GM06990 (cell line): ENCODE measurements around the gene FBXO42.

Experiments used
- DNase-seq: peaks from one replicate; pipeline ENCODE4 v3.0.0-alpha.2; 2011; ENCODE audit not compliant: insufficient read length; ENCODE audit errors: extremely low read depth
- H3K27me3 ChIP-seq: replicated peaks from 2 replicates; pipeline ENCODE4 v1.6.0; 2011; ENCODE audit warnings: low read length; ENCODE audit not compliant: control insufficient read depth, insufficient read depth
- H3K36me3 ChIP-seq: 2 replicates; pipeline ENCODE4 v1.5.1; 2011; ENCODE audit warnings: low read length; ENCODE audit not compliant: control insufficient read depth, insufficient read depth
- H3K4me3 ChIP-seq: replicated peaks from 2 replicates; pipeline ENCODE4 v1.5.1; 2011; ENCODE audit warnings: low read depth, mild to moderate bottlenecking, control low read depth, low read length
- CTCF ChIP-seq: IDR thresholded peaks from 2 replicates; pipeline ENCODE4 v1.5.1; 2011; ENCODE audit warnings: low read length, control low read depth, mild to moderate bottlenecking, inconsistent platforms; ENCODE audit not compliant: insufficient read depth, poor library complexity, severe bottlenecking

The FBXO42 gene

GRCh38 chr1:16253332-16253922 is 98.9 kb downstream of the FBXO42 start:
- no peak for DNase-seq
- Histone ChIP-seq H3K27me3 (no peaks in the 10 kb centered on the region), H3K4me3 (no peak overlapping the region), H3K36me3 (peaks cover 16% of the 10 kb centered on the region)
- no peak for TF ChIP-seq CTCF

DNA sequence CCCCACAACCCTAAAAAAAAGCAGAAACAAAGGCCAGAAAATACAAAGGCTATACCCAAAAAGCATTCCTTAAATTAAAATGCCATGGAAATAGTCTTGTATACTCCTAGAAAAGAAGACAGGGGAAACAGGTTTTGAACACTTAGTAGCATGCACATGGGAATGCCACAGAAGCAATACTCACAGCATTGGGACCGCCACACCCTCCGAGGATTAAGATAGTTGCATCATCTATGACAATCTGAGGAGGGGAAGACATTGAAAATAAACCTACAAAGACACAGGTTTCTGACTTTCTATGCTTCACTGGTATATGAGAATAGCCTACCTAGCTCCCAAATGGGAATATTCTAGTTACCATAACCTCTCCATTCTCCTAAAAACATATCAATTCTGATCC is 99.4 kb downstream of the FBXO42 start:
- no peak for DNase-seq
- no peak overlapping the region for H3K4me3 ChIP-seq
- H3K36me3 ChIP-seq: peaks cover 16% of the 10 kb centered on the region
- TF ChIP-seq CTCF: no peak
- H3K27me3 ChIP-seq: no peaks in the 10 kb centered on the region

DNA sequence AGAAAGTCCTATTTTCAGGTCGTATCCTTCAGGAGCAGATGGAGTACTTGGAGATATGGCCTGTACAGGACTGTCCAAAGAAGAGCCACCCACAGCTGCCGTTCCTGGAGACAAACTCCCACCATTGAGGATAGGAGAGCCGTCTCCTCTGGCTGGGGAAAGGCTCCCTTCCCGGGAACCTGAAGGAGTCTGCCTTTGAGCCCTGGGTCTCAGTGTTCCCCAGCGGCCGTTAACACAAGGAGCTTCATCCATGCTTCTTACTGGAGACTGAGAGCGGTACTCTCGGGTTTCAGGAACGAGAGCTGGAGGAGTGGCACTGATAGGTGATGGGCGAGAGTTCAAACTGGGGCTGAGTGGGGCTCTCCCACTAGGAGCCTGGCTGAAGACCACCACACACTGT is 100.9 kb downstream of the FBXO42 start:
- Histone ChIP-seq H3K27me3 (no peaks in the 10 kb centered on the region), H3K36me3 (peaks cover 18% of the 10 kb centered on the region), H3K4me3 (no peak overlapping the region)
- no peak for DNase-seq
- no peak for TF ChIP-seq CTCF

DNA sequence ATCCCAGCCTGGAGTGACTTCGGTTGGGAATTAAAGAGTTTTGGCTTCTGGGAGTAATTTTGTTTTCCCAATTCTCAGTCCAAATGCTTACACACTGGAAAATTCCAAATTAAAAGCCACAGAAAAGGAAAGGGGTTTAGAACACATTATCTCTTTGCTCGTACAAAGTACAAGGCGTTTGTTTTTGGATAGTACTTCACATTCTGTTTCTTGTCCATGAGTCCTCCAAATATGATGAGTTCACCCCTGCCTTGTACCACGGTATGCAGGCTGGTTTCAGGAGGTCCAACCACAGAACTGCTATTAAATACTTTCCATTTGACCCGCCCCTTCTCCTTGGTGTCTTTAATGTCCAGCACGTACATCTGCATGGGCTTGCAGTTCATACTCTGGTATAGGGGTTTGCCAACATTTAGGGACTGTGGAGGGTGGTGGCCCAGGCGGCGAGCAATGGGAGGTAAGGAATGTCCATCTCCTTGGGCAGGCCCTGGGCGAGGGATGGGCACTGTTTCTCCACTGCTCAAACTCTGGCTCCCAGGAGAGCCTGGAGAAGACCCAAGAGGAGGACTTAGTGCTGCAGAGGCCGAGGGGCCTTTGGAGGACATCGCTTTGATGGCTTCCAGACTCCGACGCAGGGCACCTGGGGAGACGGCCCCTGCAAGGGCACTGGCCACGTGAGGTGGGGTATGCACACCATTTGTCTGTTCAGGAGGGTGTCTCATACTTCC is 101.6 kb downstream of the FBXO42 start:
- no peak for TF ChIP-seq CTCF
- no peaks in the 10 kb centered on the region for H3K27me3 ChIP-seq
- no peak for DNase-seq
- no peak overlapping the region for H3K4me3 ChIP-seq
- peaks cover 17% of the 10 kb centered on the region for H3K36me3 ChIP-seq

DNA sequence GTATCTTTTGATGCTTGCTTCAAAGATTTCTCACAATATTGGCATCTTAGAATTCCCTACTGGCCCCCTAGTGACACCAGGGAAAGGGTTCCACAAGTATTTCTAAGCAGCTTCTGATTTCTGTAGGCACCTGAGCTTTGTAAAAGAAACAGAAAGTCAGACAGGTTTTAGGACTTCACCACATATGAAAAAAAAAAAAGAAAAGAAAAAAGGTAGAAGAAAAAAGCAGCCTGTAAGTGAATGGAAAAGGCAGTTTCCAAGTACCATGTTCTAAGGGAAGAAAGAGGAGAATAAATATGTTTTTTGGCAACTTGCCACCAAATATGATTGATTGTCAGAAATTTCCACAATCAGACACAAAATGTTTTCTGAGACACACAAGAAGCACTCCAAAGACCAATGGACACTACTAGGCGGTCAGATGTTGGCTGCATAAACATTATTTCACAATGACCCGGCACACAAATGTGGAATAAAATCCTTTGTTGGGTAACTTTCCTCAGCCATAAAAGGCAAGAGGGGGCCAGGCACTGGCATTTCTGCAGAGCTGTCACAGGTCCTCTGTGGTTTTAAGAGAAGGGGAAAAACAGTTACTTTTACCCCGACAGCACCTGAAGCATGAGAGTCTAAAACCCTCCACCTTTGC is 102.6 kb downstream of the FBXO42 start:
- Histone ChIP-seq H3K4me3 (no peak overlapping the region), H3K36me3 (peaks cover 17% of the 10 kb centered on the region), H3K27me3 (no peaks in the 10 kb centered on the region)
- no peak for DNase-seq
- no peak for TF ChIP-seq CTCF
